ENCODE measurements around the gene NXN. TPM values are rescaled to one million over a fixed set of nuclear protein-coding genes. Genes with fewer than 3 reads are reported as not detected.

NXN gene
- polyA plus RNA-seq, 1 of the 3 experiments (the other 2 are of a cell fraction): 23.9 TPM

DNA sequence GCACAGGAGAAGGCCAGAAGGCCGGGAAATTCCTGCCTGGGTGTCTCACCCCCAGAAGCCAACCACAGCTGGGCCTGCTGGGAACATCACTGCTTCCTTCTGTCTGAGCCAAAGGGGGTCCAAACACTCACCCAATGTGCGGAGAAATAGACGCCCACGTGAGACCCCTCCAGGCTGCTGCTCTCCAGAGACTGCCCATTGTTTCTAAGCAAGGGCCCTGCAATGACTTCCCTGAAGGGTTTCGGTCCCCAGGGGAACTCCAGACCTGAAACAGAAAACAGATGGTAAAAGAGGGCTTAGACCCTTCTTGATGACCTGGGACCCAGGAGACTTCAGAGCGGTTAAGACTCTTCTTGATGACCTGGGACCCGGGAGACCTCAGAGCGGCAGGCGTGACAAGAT, 156.1 kb downstream of the NXN start:
- Histone ChIP-seq H3K9me3 (no peaks in the 10 kb centered on the region), H3K36me3 (replicated peaks in 1 of 2; ENCODE audit: control insufficient read depth in 1 of 2, insufficient read depth in 2 of 2, low read length in 1 of 2) (no peaks in the 10 kb centered on the region), H3K4me2 (no peak overlapping the region), H3K4me1 (ENCODE audit: control insufficient read depth in 1 of 2, insufficient read depth in 2 of 2, low read depth in 1 of 2, low read length in 1 of 2) (no peaks in the 10 kb centered on the region), H2AFZ (ENCODE audit: low read depth) (no peak overlapping the region), H4K20me1 (ENCODE audit: insufficient read depth) (no peaks in the 10 kb centered on the region), H3F3A (replicated peaks; ENCODE audit: insufficient read depth) (no peaks in the 10 kb centered on the region), H3K9me2 (no peaks in the 10 kb centered on the region), H3K27ac (ENCODE audit: low read depth in 2 of 2, low read length in 1 of 2) (no peak overlapping the region), H3K4me3 (ENCODE audit: low read depth in 2 of 2, low read length in 1 of 2) (no peak overlapping the region), H3K27me3 (ENCODE audit: insufficient read depth) (peaks cover 39% of the 10 kb centered on the region), H3K79me2 (ENCODE audit: insufficient read depth) (no peaks in the 10 kb centered on the region), H3K9ac (no peak overlapping the region)
- ChIA-PET CTCF (no interaction called here), POLR2A (no interaction called here)
- no peak for TF ChIP-seq FOXJ3 (CRISPR knock-in tag; IDR thresholded peaks at IDR 0.05)
- TF ChIP-seq MEF2A (IDR thresholded peaks at IDR 0.05; ENCODE audit: borderline replicate concordance, low read depth): no peak
- no peak for TF ChIP-seq GATA2 (CRISPR knock-in tag; IDR thresholded peaks at IDR 0.05)
- TF ChIP-seq SIN3A (IDR thresholded peaks at IDR 0.05; ENCODE audit: borderline replicate concordance, low read depth, low read length): no peak
- no peak for TF ChIP-seq RCOR1 (IDR thresholded peaks at IDR 0.05; ENCODE audit: low read length)
- no peak for TF ChIP-seq TAF1 (IDR thresholded peaks at IDR 0.05; ENCODE audit: borderline replicate concordance, low read depth, low read length)
- no peak for TF ChIP-seq RXRA (IDR thresholded peaks at IDR 0.05; ENCODE audit: borderline replicate concordance, low read depth)
- no peak for TF ChIP-seq JUND (IDR thresholded peaks at IDR 0.05)
- TF ChIP-seq MXI1 (IDR thresholded peaks at IDR 0.05; ENCODE audit: low read depth, low read length): no peak
- no peak for TF ChIP-seq NFIC (IDR thresholded peaks at IDR 0.05; ENCODE audit: borderline replicate concordance)
- TF ChIP-seq YY1 (IDR thresholded peaks at IDR 0.05; ENCODE audit: low read depth): no peak
- TF ChIP-seq, protein P1, sequence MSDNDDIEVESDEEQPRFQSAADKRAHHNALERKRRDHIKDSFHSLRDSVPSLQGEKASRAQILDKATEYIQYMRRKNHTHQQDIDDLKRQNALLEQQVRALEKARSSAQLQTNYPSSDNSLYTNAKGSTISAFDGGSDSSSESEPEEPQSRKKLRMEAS (IDR thresholded peaks at IDR 0.05; ENCODE audit: low read depth): no peak
- WGBS (ENCODE audit: low lambda C conversion rate): 75% methylated on average over 9 of the region's 9 CpGs
- DNase-seq: no peak

DNA sequence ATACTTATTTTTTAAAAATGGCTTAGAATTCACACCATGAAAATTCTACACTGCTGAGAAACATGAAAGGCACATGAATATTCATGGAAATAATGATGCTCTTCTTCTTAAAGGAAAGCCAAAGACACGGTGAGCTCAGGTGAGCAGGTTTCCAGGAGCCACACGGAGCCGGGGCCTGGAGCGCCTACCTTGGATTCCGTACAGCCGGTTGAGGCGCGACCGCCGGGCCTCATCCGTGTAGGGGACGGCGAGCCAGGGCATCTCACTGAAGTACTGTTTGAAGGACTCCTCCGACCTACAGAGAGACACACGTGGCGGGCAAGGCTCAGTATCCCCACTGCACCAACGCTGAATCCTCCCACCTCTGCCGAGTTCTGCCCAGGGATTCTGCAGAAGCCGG, 160.3 kb downstream of the NXN start:
- no peak overlapping the region for H3K4me3 ChIP-seq (ENCODE audit: low read depth in 2 of 2, low read length in 1 of 2)
- ChIA-PET POLR2A (no interaction called here), CTCF (interaction anchor here (1.0 kb wide), 2 partner anchors 12 to 162 kb away, joined by 3 read pairs; no protein-coding TSS in a partner anchor)
- H3K9ac ChIP-seq: no peak overlapping the region
- no peaks in the 10 kb centered on the region for H3K79me2 ChIP-seq (ENCODE audit: insufficient read depth)
- DNase-seq: no peak
- no peak overlapping the region for H3K4me2 ChIP-seq
- no peaks in the 10 kb centered on the region for H3K36me3 ChIP-seq (replicated peaks in 1 of 2; ENCODE audit: control insufficient read depth in 1 of 2, insufficient read depth in 2 of 2, low read length in 1 of 2)
- H3F3A ChIP-seq (replicated peaks; ENCODE audit: insufficient read depth): no peaks in the 10 kb centered on the region
- TF ChIP-seq, protein P2, sequence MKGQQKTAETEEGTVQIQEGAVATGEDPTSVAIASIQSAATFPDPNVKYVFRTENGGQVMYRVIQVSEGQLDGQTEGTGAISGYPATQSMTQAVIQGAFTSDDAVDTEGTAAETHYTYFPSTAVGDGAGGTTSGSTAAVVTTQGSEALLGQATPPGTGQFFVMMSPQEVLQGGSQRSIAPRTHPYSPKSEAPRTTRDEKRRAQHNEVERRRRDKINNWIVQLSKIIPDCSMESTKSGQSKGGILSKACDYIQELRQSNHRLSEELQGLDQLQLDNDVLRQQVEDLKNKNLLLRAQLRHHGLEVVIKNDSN (IDR thresholded peaks at IDR 0.05; ENCODE audit: borderline replicate concordance, low read depth): no peak
- TF ChIP-seq CHD2 (IDR thresholded peaks at IDR 0.05; ENCODE audit: low read length, partially characterized antibody): no peak
- TF ChIP-seq, protein P3, sequence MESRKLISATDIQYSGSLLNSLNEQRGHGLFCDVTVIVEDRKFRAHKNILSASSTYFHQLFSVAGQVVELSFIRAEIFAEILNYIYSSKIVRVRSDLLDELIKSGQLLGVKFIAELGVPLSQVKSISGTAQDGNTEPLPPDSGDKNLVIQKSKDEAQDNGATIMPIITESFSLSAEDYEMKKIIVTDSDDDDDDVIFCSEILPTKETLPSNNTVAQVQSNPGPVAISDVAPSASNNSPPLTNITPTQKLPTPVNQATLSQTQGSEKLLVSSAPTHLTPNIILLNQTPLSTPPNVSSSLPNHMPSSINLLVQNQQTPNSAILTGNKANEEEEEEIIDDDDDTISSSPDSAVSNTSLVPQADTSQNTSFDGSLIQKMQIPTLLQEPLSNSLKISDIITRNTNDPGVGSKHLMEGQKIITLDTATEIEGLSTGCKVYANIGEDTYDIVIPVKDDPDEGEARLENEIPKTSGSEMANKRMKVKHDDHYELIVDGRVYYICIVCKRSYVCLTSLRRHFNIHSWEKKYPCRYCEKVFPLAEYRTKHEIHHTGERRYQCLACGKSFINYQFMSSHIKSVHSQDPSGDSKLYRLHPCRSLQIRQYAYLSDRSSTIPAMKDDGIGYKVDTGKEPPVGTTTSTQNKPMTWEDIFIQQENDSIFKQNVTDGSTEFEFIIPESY (IDR thresholded peaks at IDR 0.05; ENCODE audit: borderline replicate concordance, low read depth): no peak
- no peak for TF ChIP-seq MEF2A (IDR thresholded peaks at IDR 0.05; ENCODE audit: borderline replicate concordance, low read depth)
- TF ChIP-seq RFX5 (IDR thresholded peaks at IDR 0.05; ENCODE audit: low read length): no peak
- TF ChIP-seq ELF1 (IDR thresholded peaks at IDR 0.05): no peak
- TF ChIP-seq, protein P4, sequence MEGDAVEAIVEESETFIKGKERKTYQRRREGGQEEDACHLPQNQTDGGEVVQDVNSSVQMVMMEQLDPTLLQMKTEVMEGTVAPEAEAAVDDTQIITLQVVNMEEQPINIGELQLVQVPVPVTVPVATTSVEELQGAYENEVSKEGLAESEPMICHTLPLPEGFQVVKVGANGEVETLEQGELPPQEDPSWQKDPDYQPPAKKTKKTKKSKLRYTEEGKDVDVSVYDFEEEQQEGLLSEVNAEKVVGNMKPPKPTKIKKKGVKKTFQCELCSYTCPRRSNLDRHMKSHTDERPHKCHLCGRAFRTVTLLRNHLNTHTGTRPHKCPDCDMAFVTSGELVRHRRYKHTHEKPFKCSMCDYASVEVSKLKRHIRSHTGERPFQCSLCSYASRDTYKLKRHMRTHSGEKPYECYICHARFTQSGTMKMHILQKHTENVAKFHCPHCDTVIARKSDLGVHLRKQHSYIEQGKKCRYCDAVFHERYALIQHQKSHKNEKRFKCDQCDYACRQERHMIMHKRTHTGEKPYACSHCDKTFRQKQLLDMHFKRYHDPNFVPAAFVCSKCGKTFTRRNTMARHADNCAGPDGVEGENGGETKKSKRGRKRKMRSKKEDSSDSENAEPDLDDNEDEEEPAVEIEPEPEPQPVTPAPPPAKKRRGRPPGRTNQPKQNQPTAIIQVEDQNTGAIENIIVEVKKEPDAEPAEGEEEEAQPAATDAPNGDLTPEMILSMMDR (IDR thresholded peaks at IDR 0.05): no peak
- TF ChIP-seq, protein P5, sequence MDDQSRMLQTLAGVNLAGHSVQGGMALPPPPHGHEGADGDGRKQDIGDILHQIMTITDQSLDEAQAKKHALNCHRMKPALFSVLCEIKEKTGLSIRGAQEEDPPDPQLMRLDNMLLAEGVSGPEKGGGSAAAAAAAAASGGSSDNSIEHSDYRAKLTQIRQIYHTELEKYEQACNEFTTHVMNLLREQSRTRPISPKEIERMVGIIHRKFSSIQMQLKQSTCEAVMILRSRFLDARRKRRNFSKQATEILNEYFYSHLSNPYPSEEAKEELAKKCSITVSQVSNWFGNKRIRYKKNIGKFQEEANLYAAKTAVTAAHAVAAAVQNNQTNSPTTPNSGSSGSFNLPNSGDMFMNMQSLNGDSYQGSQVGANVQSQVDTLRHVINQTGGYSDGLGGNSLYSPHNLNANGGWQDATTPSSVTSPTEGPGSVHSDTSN (IDR thresholded peaks at IDR 0.05): no peak
- H2AFZ ChIP-seq (ENCODE audit: low read depth): no peak overlapping the region
- H4K20me1 ChIP-seq (ENCODE audit: insufficient read depth): no peaks in the 10 kb centered on the region
- H3K9me3 ChIP-seq: no peaks in the 10 kb centered on the region
- no peak overlapping the region for H3K27ac ChIP-seq (ENCODE audit: low read depth in 2 of 2, low read length in 1 of 2)
- no peaks in the 10 kb centered on the region for H3K4me1 ChIP-seq (ENCODE audit: control insufficient read depth in 1 of 2, insufficient read depth in 2 of 2, low read depth in 1 of 2, low read length in 1 of 2)
- H3K9me2 ChIP-seq: no peaks in the 10 kb centered on the region
- H3K27me3 ChIP-seq (ENCODE audit: insufficient read depth): peaks cover 17% of the 10 kb centered on the region
- 68% methylated on average over 8 of the region's 19 CpGs for WGBS (ENCODE audit: low lambda C conversion rate)
